ENCODE results near the gene MMRN2. TPM values are rescaled to one million over a fixed set of nuclear protein-coding genes. Genes with fewer than 3 reads are reported as not detected.

MMRN2 gene
- total and polyA plus RNA-seq, 2 experiments from 2014 or later = 1.2 to 4.5 TPM

DNA sequence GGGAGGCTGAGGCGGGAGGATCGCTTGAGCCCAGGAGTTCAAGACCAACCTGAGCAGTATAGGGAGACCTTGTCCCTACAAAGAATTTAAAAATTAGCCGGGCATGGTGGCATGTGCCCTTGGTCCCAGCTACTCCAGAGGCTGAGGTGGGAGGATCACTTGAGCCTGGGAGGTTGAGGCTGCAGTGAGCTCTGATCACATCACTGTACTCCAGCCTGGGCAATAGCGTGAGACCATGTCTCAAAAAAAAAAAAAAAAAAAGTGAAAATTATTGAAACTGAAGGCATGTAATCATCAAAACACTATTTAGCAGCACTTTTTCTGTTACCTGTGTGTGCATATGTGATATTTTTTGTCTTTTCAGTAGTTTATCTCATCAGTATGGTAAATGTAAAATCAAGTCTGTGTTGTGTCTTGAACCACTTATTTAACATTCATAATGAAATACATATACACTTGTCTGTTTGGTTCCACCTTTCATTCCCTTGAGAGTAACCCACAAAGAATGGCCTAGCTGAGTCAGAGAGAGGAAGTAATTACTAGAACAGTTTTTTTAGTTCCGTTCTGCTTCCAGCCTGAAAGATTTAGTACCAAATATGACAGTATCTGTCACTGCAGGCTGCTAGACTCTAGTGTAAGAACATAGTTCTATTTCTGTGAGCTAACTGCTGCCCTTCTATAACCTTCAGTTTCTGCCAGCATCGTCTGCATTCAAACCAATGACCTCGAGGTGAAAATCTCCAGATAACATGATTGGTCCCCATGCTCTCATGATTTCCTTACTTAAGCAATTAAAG is 68.6 kb downstream of the MMRN2 start:
- H3K36me3 ChIP-seq (ENCODE audit: low read depth) = peaks cover 11% of the 10 kb centered on the region; the same call in 1 of the 2 replicates
- peak overlapping the region; percentile 19; the same call in 1 of the 2 replicates for H3K4me3 ChIP-seq
- no peaks in the 10 kb centered on the region for H3K27me3 ChIP-seq (replicated peaks; ENCODE audit: insufficient read depth)
- no peaks in the 10 kb centered on the region for H4K20me1 ChIP-seq (ENCODE audit: insufficient read depth)
- H3K9me3 ChIP-seq (ENCODE audit: low read depth) = no peaks in the 10 kb centered on the region
- WGBS, 2 experiments (ENCODE audit: low coverage in 1 of 2, low lambda C conversion rate in 2 of 2, missing lambda C conversion rate in 2 of 2) = 52 to 54% methylated on average over 7 of the region's 7 CpGs
- peak overlapping the region; percentile 33 for H3K4me2 ChIP-seq (ENCODE audit: unreplicated experiment)
- TF ChIP-seq EZH2 (IDR thresholded peaks at IDR 0.05; ENCODE audit: insufficient read depth, poor library complexity, severe bottlenecking) (no peak), EZH2phosphoT487 (IDR thresholded peaks at IDR 0.05; ENCODE audit: insufficient read depth, low read depth) (no peak)
- H3K9ac ChIP-seq = no peak overlapping the region
- peaks cover 46% of the 10 kb centered on the region for H3K79me2 ChIP-seq (ENCODE audit: insufficient read depth)
- H2AFZ ChIP-seq = no peak overlapping the region
- in situ Hi-C loops (cut with MboI) = no loop called here
- peak; percentile 78 for DNase-seq
- no peaks in the 10 kb centered on the region for H3K9me2 ChIP-seq (ENCODE audit: insufficient read depth)
- peaks cover 16% of the 10 kb centered on the region for H3F3A ChIP-seq (ENCODE audit: insufficient read depth)
- peaks cover 10% of the 10 kb centered on the region for H3K4me1 ChIP-seq (ENCODE audit: insufficient read depth)
- H3K27ac ChIP-seq = peak overlapping the region; percentile 17

Small RNAs within 50 kb of the gene (small RNA-seq; reads per million reads assigned to genes)
- gene BMS1P3 (ENCODE audit: low read depth, low replicate concordance) = not detected
- not detected for gene RNU1-19P (ENCODE audit: low read depth, low replicate concordance)

Other genes starting within 250 kb of the MMRN2 start
- 35.5 and 41.7 TPM in 2 replicates for gene BMPR1A, start 201.0 kb downstream of the MMRN2 start, total RNA-seq (2014; rRNA removed; shearing (Covaris generic))
- gene BMPR1A, start 201.0 kb downstream of the MMRN2 start, polyA plus RNA-seq (2016; fragmentation: Nextera tagmentation; extraction: Ambion mirVana) = 15.5 and 16.5 TPM in 2 replicates
- 1.2 and 1.8 TPM in 2 replicates for gene SNCG, start 984 bp upstream of the MMRN2 start, total RNA-seq (2014; rRNA removed; shearing (Covaris generic))
- gene SNCG, start 984 bp upstream of the MMRN2 start, polyA plus RNA-seq (2016; fragmentation: Nextera tagmentation; extraction: Ambion mirVana) = 2.8 and 3.1 TPM in 2 replicates
- gene ADIRF, start 10.9 kb upstream of the MMRN2 start, total RNA-seq (2014; rRNA removed; shearing (Covaris generic)) = 17.6 and 34.1 TPM in 2 replicates
- gene ADIRF, start 10.9 kb upstream of the MMRN2 start, polyA plus RNA-seq (2016; fragmentation: Nextera tagmentation; extraction: Ambion mirVana) = 175 and 184 TPM in 2 replicates
- gene FAM25A, start 62.7 kb upstream of the MMRN2 start, total RNA-seq (2014; rRNA removed; shearing (Covaris generic)) = not detected in 2 replicates
- not detected in 2 replicates for gene FAM25A, start 62.7 kb upstream of the MMRN2 start, polyA plus RNA-seq (2016; fragmentation: Nextera tagmentation; extraction: Ambion mirVana)
- gene GLUD1, start 137.2 kb upstream of the MMRN2 start, total RNA-seq (2014; rRNA removed; shearing (Covaris generic)) = 209 and 234 TPM in 2 replicates
- 98.5 and 98.8 TPM in 2 replicates for gene GLUD1, start 137.2 kb upstream of the MMRN2 start, polyA plus RNA-seq (2016; fragmentation: Nextera tagmentation; extraction: Ambion mirVana)
- 17.8 and 22.9 TPM in 2 replicates for gene SHLD2, start 137.6 kb upstream of the MMRN2 start, total RNA-seq (2014; rRNA removed; shearing (Covaris generic))
- gene SHLD2, start 137.6 kb upstream of the MMRN2 start, polyA plus RNA-seq (2016; fragmentation: Nextera tagmentation; extraction: Ambion mirVana) = 13.5 and 14.0 TPM in 2 replicates

Measured in GM23248 (cell line).